ENCODE results near the gene CACNG3.

DNA sequence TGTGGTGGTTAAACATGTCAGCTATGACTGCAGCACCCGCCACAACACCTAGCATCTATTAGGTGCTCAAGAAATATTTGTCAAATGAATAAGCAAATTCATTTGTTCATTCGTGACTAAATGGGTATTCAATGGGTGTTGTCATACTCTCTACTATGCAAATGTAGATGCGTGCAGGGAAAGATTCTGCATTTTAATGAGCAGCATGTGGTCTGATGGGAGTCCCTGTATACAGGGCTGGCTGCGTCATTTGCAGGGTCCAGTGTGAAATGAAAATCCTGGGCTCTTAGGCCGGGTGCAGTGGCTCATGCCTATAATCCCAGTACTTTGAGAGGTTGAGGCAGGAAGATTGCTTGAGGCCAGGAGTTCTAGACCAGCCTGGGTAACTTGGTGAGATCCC is 97.5 kb downstream of the CACNG3 start:
- TF ChIP-seq TAF1 (IDR thresholded peaks at IDR 0.05; ENCODE audit: low read depth): no peak
- no peak for TF ChIP-seq CTCF (IDR thresholded peaks at IDR 0.05; ENCODE audit: poor library complexity, severe bottlenecking)
- no peak for TF ChIP-seq POLR2AphosphoS5 (IDR thresholded peaks at IDR 0.05)
- TF ChIP-seq RAD21 (conservative IDR thresholded peaks at IDR 0.05): no peak
- no peak for TF ChIP-seq SMC3 (conservative IDR thresholded peaks at IDR 0.05; ENCODE audit: poor library complexity)
- TF ChIP-seq EZH2 (IDR thresholded peaks at IDR 0.05; ENCODE audit: borderline replicate concordance, insufficient read depth, low read length, poor library complexity, severe bottlenecking): no peak
- TF ChIP-seq MXI1 (conservative IDR thresholded peaks at IDR 0.05; ENCODE audit: poor library complexity, severe bottlenecking): no peak
- no peak for TF ChIP-seq EP300 (conservative IDR thresholded peaks at IDR 0.05; ENCODE audit: poor library complexity, severe bottlenecking)
- TF ChIP-seq, protein P1, sequence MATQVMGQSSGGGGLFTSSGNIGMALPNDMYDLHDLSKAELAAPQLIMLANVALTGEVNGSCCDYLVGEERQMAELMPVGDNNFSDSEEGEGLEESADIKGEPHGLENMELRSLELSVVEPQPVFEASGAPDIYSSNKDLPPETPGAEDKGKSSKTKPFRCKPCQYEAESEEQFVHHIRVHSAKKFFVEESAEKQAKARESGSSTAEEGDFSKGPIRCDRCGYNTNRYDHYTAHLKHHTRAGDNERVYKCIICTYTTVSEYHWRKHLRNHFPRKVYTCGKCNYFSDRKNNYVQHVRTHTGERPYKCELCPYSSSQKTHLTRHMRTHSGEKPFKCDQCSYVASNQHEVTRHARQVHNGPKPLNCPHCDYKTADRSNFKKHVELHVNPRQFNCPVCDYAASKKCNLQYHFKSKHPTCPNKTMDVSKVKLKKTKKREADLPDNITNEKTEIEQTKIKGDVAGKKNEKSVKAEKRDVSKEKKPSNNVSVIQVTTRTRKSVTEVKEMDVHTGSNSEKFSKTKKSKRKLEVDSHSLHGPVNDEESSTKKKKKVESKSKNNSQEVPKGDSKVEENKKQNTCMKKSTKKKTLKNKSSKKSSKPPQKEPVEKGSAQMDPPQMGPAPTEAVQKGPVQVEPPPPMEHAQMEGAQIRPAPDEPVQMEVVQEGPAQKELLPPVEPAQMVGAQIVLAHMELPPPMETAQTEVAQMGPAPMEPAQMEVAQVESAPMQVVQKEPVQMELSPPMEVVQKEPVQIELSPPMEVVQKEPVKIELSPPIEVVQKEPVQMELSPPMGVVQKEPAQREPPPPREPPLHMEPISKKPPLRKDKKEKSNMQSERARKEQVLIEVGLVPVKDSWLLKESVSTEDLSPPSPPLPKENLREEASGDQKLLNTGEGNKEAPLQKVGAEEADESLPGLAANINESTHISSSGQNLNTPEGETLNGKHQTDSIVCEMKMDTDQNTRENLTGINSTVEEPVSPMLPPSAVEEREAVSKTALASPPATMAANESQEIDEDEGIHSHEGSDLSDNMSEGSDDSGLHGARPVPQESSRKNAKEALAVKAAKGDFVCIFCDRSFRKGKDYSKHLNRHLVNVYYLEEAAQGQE (IDR thresholded peaks at IDR 0.05; ENCODE audit: borderline replicate concordance): no peak

All from neural cell (in vitro differentiated cells).